ENCODE results near the gene TCF12.
A peak's percentile ranks its signal among the peaks of the same experiment; 100 is the strongest.

The TCF12 gene

DNA sequence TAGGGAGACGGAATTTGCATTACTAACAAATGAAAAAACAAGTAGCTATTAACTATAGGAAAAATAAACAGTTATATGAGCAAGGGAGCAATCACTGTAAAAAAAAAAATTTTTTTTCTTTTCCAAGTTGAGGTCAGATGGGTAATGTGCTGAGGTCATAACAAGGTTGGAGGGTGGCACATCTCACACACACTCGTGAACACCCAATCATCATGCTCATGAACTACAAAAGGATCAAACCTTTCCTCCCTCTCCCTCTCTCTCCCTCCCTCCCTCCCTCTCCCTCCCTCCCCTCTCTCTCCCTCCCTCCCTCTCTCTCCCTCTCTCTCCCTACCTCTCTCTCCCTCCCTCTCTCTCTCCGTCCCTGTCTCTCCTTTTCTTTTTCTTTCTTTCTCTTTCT, 360.0 kb downstream of the TCF12 start:
- DNase-seq: no peak

DNA sequence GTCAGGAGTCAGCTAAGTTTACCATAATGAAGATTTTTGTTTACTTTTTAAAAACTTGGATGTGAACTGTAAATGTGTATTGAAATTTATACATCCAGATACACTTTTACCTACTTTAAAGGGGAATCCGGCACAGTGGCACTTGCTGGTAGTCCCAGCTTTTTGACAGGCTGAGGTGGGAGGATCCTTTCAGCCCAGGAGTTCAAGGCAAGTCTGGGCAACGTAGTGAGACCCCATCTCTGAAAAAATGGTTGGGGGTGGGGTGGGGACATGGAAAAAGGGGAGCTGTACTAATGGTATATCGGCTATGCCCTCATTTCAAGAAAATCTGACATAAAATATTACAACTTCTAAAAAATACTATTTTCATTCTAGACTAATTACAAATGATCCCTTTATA, 362.0 kb downstream of the TCF12 start:
- no peak for DNase-seq

DNA sequence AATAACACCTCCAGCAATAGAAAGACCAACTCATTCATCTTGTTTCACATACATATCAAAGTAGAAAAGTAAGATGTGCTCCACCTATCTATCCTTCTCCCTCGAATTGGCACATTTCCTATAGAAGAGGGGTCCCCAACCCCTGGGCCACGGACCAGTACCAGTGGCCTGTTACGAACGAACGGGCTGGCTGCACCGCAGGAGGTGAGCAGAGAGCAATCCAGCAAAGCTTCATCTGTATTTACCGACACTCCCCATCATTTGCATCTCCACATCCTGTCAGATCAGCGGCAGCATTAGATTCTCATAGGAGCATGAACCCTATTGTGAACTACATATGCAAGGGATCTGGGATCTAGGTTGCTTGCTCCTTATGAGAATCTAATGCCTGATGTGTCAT, 362.9 kb downstream of the TCF12 start:
- DNase-seq: no peak

DNA sequence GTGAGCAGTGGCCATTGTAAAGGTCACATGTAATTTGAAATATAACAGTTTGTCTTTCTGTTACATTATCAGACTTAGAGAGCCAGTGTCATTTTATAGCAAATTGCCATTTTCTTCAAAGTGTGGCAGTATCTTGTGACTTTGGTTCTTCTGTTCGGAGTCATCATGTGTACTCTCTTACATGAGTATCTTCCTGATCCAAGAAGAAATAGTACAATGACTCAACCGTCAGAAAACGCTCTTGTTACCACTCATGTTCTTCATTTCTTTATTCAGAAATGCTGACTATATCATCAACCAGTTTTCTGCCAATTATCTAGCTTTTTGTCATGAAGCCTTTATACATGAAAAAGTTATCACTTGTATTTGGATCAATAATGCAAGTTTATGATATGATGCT, 364.2 kb downstream of the TCF12 start:
- no peak for DNase-seq

DNA sequence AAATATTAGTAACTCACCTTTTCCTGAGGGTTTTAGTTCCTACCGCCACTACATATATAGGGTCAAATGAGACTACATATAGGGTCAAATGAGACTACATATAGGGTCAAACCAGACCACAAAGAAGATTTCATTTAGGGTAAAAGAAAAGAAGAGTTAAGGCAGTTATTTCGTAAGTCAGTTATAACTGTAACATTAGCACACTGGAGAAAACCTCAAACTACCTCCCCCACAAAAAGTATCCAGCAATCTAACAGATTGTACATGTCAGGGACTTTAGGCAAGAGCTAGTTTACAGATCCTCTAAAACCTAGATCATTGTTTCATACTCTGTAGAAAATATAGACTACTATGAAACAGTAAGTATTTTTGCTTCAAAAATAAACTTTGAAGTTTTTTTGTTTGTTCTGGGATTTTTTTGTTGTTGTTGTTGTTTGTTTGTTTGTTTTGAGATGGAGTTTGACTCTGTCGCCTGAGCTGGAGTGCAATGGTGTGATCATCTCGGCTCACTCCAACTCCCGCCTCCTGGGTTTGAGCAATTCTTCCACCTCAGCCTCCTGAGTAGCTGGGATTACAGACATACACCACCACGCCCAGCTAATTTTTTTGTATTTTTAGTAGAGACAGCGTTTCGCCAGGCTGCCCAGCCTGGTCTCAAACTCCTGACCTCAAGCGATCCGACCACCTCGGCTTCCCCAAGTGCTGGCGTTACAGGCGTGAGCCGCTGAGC, 365.5 kb downstream of the TCF12 start:
- no peak for DNase-seq

DNA sequence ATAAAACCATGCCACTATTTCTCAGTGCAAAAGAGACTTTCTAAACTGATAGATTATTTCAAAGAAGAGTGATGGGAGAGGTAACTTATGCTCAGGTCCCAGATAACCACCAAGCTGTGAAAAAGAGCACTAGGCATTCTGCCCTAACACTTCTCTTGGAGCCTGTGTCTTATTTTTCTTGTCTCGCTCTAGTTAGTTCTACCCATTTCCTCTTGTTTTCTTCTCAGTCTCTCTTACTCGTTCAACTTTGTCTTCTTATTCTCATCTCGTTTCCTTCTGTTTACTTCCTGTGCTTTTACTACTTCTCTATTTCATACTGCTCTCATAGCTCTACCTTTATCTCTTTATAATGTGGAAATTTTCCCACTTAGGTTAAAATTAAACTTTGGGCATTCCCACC, 366.1 kb downstream of the TCF12 start:
- DNase-seq: no peak

DNA sequence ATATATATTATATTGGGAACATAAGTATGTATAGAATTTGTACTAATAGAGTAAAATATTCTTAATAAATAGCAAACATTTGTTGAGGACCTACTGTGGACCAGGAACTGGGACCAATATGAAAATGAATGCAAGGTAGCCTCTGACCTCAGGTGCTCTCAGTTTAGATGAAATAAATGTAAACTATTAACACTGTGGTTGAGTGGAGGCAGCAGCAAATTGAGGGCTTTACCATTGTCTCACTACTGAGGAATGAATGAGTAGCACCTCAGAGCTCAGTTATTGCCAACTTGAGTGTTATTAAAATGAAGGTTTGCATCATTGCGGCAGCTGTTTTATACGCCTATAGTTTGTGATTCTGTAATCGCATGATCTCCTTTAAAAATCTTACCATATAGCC, 366.9 kb downstream of the TCF12 start:
- no peak for DNase-seq

DNA sequence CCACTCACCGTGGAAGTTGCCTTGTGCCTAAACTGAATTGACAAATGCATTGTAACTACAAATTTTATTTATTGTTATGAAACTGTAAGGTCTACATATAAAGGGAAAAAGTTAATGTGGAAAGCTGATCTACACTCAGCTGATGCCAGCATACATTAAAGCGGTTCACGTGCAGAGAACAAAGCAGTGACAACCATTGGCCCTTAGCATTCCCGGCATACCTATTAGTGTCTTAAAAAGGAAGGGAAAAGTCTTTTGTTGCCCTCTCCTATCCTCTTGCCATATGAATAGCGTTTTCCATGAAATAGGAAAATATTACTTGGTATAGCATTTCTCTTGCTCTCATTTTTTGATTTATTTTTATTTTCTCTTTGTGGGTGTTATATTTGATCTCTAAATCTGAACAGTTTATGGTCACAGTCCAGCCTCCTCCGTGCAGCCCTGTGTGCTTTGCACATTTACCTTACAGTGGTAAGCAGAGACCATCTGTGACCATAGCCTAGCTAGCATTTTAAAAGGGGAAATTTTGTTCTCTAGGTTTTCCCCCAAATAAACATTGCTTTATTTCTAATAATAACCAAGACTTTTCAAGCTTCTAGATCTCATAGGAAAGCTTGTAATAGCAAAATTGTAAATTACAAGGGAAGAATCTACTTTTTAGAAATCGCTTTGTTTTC, 368.1 kb downstream of the TCF12 start:
- no peak for DNase-seq

DNA sequence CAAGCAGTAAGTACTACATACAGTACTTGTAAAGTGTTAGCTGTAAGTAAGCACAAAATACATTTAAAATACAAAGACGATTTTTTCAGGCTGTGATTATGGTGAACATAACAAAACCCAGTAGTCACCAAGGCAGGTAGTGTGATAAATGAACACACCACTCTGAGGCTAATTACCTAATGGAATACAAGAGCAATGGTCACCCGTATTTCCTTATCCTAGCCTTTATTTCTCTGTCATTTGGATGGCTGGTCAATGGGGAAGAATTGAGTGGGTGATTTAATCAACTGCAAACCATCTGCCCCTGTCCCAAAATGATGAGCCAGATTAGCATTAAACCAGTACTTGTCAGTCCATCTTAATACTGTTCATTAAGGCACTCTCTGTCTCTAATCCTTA, 368.7 kb downstream of the TCF12 start:
- DNase-seq: peak; percentile 36

DNA sequence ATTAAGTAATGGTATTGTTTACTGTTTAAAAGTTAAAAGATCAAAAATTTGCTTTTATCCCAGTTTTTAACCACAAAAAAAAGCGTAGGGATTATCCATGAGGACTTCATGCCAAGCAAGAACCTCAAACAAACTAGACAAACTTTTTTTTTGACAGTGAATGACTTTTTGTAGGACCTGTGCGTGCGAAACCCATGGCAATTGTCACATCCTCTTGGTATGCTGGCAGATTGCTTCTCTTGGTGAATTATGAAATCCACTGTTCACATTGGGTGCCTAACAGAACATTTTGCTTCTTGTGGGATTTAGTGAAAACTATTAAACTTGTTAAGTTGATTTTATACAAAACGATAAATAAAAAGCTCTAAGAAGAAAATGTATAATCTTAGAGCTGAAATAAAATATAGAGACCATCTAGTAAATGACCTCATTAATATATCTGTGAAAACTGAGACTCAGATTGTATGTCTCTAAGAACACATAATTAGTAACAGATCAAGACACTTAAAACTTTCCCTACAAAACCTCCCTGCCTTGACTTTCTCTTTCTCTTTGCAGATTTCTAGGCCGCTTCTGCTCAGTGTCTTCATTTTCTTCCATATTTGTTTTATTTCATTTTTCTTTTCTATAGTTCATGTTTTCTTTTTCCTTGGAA, 370.6 kb downstream of the TCF12 start:
- DNase-seq: no peak

DNA sequence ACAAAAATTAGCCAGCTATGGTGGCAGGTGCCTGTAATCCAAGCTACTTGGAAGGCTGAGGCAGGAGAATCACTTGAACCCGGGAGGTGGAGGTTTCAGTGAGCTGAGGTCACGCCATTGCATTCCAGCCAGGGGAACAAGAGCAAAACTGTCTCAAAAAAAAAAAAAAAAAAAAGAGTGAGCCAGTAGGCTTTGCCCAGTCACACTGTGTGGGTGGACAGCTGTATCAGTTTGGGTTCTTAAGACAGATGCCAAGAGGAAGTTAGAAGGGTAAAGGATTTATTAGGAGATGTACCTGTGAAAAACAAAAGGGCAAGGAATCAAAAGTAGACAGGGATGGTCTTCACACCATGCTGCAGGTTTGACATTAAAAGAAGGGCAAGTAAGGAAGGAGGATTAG, 371.7 kb downstream of the TCF12 start:
- DNase-seq: no peak

DNA sequence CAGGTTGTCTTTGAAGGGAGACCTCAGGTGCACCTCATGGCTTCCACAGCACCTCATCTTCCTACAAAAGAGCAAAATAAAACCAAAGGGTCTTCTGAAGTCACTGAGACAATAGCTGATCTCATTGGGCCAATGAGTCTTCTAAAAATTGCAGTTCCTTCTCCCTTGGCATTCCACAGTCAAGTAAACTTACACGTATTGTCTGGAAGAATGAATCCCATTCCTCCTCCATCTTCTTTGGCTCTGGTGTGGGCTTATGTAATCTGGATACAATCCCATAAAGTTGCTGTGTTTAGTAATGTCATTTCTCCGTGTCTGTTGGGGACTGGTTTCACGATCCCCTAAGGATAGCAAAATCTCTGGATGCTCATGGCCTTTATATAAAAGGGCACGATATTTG, 372.4 kb downstream of the TCF12 start:
- DNase-seq: no peak

DNA sequence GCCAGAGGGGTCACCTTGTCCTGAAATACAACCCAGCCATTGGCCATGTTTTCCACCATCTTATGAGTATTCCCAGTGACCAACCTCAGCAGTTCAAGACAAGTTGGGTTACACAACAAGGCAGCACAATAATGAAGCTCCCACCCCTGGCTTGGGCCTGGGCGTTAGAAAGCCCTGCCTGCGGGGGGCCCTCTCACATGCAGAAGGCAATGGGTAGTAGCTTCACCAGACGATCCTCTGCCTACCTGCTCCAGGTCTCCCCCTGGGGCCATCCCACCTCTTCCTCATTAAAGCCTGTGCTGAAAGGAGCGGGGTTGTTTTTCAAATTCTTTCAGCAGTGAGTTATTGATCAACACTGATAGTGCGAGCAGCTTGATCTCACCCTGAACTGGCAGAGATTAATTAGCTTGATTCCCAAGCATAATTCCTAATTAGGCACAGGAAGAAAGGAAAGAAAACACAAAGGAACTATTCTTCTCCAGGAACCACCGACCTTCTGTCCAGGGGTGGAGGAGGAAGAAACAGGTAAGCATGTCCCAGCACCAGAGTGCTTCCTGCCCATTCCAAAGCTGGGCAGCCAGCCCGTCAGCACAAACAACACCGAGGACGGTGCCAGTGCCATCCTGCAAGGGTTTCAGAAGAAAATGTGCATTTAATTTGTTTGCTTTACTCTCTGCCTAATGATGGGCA, 378.2 kb downstream of the TCF12 start:
- no peak for DNase-seq

DNA sequence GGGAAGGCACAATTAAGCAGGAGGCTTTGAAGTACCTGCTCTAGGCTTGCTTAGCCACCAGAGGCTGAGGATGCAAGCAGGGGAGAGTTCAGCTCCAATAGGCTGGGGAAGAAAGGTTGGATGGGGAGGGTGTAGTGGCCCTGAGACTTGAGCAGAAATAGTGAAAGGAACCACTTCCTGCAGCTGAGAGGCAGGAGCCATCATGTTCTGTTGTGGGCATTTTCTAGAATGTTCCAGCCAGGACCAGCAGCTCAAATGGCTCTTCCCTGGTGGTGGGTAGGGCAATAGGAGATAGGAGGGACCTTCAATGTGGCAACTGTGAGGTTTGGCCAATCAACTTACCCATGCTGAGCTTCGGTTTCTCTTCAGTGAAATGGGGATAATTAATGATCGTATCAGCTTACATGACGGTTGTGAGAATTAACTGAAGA, 378.7 kb downstream of the TCF12 start:
- DNase-seq: no peak

DNA sequence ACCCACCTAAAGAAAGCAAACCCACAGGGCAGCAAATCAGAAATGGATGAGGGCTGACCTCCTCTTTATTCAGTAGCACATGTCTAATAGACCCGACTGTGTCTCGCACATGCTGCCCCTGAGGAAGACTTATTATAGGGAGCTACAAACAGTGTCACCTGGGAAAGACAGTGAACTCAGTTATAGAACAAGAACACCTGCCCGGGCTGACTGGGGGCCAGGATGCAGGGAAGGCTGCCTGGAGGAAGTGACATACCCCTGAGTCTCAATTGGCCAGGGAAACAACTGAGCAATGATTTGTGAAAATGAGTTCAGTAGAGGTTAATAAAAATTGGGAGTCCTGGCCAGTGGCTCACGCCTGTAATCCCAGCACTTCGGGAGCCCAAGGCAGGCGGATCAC, 379.2 kb downstream of the TCF12 start:
- DNase-seq: no peak

DNA sequence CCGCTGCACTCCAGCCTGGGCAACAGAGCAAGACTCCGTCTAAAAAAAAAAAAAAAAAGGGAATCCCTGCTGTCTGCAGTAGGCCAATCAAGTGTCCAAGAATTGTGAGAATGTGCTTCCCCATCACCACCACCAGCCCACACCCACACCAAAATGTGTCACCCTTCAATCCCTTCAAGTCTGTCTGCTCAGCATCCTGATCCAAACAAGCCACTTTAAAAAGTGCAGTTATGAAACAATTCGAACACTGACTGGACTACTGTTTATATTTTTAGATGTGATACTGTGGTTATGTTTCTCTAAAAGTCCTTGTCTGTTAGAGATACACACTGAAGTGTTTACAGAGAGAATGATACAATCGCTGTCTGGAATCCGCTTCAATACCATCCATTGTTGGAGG, 379.8 kb downstream of the TCF12 start:
- DNase-seq: no peak

DNA sequence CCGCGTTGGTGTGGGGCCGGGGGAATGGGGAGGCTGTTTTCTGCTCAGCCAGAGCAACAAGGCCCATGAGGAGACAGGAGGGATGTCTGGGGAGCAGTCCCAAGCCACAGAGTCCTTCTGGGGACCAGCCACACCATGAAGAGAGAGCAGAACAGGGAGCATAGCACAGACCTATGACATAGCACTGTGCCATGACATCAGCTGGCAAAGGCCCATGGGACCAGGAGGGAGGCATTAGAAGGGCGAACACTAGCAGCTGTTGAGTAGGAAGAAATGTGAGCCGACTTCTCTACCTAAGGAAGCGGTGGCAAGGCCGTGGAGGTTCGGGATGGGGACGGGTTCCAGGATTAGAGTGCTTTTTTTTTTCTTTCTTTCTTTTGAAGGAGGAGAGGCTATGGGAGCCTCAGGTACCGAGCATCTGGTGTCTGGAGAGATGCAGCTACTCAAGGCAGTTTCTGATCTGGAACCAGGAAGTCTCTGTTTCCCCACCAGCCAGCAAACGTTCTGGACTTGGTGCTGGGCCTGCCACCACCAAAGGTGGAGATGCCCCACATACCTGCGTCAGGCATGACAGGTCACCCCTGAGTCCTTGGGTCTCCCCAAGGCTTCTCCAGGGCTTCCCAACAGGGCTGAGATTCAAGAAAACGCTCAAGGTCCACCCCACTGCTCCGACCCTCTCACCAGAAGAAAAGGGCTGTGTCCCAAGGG, 380.6 kb downstream of the TCF12 start:
- DNase-seq: no peak

DNA sequence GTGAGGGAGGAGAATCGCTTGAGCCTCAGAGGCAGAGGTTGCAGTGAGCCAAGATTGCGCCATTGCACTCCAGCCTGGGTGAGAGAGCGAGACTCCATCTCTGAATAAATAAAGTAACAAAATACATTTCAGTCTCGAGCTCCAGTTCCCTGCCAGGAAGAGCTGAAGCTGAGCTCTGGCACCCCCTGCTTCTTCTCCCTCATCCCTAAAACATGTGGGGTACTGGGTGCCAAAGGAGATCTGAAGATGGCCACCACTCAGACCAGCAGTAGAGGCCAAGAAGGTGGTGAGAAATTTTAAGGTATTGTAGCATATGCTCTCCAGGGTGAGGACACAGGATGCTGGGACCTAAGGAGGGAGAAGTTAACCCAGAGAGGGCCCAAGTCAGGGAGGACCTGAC, 382.9 kb downstream of the TCF12 start:
- DNase-seq: no peak

DNA sequence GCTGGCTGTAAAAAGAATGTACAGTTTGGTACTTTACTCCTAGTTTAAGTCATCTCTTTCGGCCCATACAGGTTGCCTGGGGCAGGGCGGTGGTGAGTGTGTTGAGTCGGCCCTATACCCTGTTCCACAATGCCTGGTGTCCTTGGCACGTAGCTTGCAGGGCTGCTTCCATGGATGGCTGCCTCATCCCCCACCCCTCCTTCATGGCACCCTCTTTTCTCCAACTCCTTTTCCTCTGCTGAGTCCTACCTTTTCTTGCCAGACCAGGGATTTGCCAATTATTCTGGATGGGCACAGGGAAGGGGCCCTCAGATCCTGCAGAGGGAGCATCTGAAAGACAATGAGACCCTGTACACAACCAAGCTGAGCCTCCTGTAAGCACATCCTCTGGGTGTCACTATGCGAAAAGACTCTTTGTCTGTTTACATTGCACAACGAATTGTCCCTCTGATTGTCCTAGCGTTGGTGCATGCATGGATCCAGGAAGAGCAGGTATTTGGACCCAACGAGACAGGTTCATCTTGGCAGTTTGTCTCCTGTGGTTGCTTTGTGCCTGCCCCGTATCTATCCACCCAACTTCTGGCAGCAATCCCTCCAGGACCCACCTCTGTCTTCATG, 384.3 kb downstream of the TCF12 start:
- no peak for DNase-seq

DNA sequence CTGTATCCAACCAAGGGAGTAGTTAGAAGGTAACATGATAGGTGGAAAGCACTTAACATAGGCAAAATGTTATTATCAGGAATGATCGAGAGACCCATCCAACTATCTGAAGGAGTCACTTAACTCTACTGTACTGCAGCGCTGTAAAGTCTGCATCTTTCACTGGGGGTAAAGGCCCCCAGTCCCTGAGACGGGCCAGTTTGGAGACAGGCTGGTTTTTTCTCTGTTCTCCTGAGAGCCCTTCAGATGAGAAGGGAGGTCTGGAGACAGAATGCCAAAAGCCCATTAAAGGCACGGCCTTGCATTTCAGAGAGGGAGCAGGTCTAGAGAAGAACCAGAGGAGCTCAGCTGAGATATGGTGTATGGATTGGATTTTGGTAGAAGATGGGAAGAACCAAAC, 386.6 kb downstream of the TCF12 start:
- DNase-seq: no peak

DNA sequence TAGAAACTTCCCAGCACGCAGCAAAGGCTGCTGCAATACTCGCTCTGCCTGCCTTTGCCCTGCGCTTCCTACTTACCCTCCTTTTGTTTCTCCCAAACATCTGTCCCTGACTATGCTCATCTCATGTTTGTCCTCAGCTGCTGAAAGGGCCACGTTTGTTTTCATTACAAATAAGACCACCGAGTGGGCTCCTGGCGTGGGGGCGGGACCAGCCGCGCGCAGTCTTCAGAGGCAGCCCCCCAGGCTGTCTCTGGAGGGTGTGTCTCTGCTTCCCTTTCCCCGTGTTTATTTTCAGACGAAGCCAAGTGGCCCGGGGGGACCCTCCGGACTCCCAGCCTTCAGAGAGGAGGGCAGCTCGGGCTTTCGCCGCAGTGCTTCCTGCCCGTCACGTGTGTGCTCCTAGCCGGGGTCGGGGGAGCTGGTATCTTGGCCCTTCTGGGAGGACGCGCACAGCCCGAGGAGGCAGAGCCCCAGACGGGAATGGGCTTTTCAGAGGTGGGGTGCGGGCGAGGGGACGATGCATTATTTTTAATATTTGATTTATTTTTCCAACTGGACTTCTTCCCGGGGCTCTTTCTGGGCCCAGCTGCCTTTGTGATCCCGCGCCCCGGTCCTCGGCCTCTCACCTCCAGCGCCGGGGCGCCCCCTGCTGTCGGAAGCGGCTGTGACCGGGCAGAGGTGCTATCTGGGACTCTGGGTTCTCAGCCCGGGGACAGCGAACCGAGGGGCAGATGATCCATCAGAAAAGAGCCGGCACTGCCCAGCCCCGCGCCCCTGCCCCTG, 387.9 kb downstream of the TCF12 start:
- peak; percentile 91 for DNase-seq

DNA sequence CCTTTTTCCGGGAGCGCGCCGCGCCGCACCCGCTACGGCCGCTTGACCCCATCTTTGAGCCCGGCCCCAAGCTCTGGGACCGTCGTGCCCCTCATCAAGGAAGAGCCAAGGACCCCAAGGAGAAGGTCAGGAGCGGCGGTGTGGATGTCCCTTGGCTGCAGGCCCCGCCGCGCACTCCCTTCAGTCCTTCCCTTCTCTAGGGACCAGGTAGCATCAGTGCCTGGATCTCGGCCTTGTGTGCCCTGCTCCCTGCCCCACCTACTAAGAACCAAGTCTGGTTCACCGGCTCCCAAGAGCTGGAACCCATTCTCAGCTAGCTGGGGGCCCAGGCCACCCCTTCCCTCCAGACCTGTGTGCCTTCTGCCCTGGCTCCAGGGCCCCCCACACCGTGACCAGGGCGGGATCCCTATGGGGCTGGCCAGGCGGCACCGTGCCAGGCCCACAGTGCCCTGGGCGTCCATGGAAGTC, 388.5 kb downstream of the TCF12 start:
- no peak for DNase-seq

Data from eye (tissue), 1 donor.